HepG2 (cell line): Measurements from ENCODE around the gene ESRP2.

Experiments used
- FOSL2 ChIP-seq: sonication (generic); formaldehyde crosslinking; IDR thresholded peaks from 2 replicates; pipeline ENCODE4 v1.4.0; 2020; ENCODE audit warnings: missing genetic modification reagents
- GZF1 ChIP-seq: sonication (generic); formaldehyde crosslinking; IDR thresholded peaks from 2 replicates; pipeline ENCODE4 v1.5.1; 2020; ENCODE audit warnings: mild to moderate bottlenecking, missing genetic modification reagents
- HNF4A ChIP-seq: sonication (generic); formaldehyde crosslinking; IDR thresholded peaks from 2 replicates; pipeline ENCODE4 v1.4.0; 2020; ENCODE audit warnings: missing genetic modification reagents
- MZF1 ChIP-seq: sonication (generic); formaldehyde crosslinking; IDR thresholded peaks from 2 replicates; pipeline ENCODE4 v1.8.1; 2023; ENCODE audit warnings: mild to moderate bottlenecking, missing genetic modification reagents, borderline replicate concordance
- NFIC ChIP-seq: IDR thresholded peaks from 2 replicates; pipeline ENCODE4 v1.6.1; 2012; ENCODE audit warnings: mild to moderate bottlenecking, low read length, inconsistent platforms
- YY1 ChIP-seq: IDR thresholded peaks from 2 replicates; pipeline ENCODE4 v1.6.1; 2011; ENCODE audit warnings: low read length, low read depth, moderate library complexity, mild to moderate bottlenecking; ENCODE audit not compliant: insufficient read depth, insufficient replicate concordance
- TF ChIP-seq, protein P1 (sequence below): IDR thresholded peaks from 2 replicates; pipeline ENCODE4 v1.6.1; 2016; ENCODE audit warnings: missing compliant biosample characterization, missing genetic modification reagents, borderline replicate concordance
- TF ChIP-seq, protein P2 (sequence below): sonication (generic); formaldehyde crosslinking; IDR thresholded peaks from 2 replicates; pipeline ENCODE4 v1.5.0; 2020; ENCODE audit warnings: mild to moderate bottlenecking, missing genetic modification reagents, moderate library complexity
- TF ChIP-seq, protein P3 (sequence below): sonication (generic); formaldehyde crosslinking; IDR thresholded peaks from 2 replicates; pipeline ENCODE4 v1.4.0; 2020; ENCODE audit warnings: mild to moderate bottlenecking, missing genetic modification reagents

- TF ChIP-seq NFIC = no peak
- TF ChIP-seq, protein P1, sequence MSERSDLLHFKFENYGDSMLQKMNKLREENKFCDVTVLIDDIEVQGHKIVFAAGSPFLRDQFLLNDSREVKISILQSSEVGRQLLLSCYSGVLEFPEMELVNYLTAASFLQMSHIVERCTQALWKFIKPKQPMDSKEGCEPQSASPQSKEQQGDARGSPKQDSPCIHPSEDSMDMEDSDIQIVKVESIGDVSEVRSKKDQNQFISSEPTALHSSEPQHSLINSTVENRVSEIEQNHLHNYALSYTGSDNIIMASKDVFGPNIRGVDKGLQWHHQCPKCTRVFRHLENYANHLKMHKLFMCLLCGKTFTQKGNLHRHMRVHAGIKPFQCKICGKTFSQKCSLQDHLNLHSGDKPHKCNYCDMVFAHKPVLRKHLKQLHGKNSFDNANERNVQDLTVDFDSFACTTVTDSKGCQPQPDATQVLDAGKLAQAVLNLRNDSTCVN (CRISPR knock-in tag) = no peak
- no peak for TF ChIP-seq FOSL2
- TF ChIP-seq, protein P2, sequence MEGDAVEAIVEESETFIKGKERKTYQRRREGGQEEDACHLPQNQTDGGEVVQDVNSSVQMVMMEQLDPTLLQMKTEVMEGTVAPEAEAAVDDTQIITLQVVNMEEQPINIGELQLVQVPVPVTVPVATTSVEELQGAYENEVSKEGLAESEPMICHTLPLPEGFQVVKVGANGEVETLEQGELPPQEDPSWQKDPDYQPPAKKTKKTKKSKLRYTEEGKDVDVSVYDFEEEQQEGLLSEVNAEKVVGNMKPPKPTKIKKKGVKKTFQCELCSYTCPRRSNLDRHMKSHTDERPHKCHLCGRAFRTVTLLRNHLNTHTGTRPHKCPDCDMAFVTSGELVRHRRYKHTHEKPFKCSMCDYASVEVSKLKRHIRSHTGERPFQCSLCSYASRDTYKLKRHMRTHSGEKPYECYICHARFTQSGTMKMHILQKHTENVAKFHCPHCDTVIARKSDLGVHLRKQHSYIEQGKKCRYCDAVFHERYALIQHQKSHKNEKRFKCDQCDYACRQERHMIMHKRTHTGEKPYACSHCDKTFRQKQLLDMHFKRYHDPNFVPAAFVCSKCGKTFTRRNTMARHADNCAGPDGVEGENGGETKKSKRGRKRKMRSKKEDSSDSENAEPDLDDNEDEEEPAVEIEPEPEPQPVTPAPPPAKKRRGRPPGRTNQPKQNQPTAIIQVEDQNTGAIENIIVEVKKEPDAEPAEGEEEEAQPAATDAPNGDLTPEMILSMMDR (CRISPR knock-in tag) = no peak
- TF ChIP-seq, protein P3, sequence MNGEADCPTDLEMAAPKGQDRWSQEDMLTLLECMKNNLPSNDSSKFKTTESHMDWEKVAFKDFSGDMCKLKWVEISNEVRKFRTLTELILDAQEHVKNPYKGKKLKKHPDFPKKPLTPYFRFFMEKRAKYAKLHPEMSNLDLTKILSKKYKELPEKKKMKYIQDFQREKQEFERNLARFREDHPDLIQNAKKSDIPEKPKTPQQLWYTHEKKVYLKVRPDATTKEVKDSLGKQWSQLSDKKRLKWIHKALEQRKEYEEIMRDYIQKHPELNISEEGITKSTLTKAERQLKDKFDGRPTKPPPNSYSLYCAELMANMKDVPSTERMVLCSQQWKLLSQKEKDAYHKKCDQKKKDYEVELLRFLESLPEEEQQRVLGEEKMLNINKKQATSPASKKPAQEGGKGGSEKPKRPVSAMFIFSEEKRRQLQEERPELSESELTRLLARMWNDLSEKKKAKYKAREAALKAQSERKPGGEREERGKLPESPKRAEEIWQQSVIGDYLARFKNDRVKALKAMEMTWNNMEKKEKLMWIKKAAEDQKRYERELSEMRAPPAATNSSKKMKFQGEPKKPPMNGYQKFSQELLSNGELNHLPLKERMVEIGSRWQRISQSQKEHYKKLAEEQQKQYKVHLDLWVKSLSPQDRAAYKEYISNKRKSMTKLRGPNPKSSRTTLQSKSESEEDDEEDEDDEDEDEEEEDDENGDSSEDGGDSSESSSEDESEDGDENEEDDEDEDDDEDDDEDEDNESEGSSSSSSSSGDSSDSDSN (CRISPR knock-in tag) = no peak
- no peak for TF ChIP-seq HNF4A (CRISPR knock-in tag)
- no peak for TF ChIP-seq GZF1 (CRISPR knock-in tag)
- no peak for TF ChIP-seq YY1
- TF ChIP-seq MZF1 (CRISPR knock-in tag) = no peak
Measured at GRCh38 chr16:68200088-68200783, 35.7 kb downstream of the ESRP2 start.
